HG03139 (cell line): ENCODE results near the gene PIP4K2A.

Experiments
- ATAC-seq: cut with Tn5 transposase; IDR thresholded peaks from one replicate; pipeline ENCODE4 v1.9.1; 2021; ENCODE audit not compliant: unreplicated experiment

Gene PIP4K2A

DNA sequence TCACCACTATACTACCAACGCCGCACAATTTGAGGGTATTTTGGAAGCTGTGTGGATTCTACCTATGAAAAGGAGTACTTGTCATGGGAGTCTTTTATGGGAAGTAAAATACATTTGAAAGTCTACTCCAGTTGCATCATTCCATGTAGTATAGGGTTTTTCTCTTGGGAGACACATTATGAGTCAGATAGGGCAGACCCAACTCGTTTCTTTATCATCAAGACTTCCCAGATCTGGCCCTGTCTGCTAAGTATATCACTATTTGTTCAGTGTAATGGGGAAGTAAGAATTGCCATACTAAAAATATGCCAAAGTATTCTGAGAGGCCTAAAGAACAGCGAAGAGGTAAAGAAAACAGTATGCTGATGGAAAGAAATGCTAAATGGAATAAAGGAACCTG, 224.9 kb downstream of the PIP4K2A start:
- no peak for ATAC-seq

DNA sequence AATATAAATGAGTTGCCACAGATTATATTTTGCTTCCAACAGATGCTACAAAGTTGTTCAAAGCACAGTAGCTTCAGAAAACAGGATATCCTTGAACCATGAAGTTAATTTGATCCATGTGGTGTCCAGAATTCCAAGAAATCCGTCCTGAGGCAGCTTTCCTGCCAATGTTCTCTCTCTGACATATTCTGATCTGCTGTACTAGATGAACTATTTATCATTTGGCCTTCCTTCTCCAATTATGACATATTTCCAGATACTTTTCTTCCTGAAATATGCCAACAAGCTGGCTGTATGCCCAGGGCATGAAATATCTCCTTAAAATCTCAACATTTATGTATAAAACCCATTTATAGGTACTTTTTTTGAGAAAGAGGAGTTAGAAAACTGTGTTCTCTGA, 227.9 kb downstream of the PIP4K2A start:
- ATAC-seq = no peak
